PC-3 (cell line): ENCODE data around the gene CLIP3. TPM values are rescaled to one million over a fixed set of nuclear protein-coding genes. Genes with fewer than 3 reads are reported as not detected.
A peak's percentile ranks its signal among the peaks of the same experiment; 100 is the strongest.

Experiments used
- ATAC-seq: fragments of 200-7000 bp; cut with Tn5 transposase; 2 replicates; pipeline ENCODE4 v1.9.1; 2020; ENCODE audit warnings: mild to moderate bottlenecking, moderate library complexity
- BruUV-seq: library from RNA; stranded (reverse); fragments of 400-500 nt; replicated peaks from 2 replicates; lab custom pipeline; 2021; lab: Mats Ljungman, UMichigan
- CTCF ChIA-PET: fragments of 300-600 bp; sonication (Branson Sonifier 250); formaldehyde crosslinking; loops from one replicate; lab custom pipeline; 2022; ENCODE audit warnings: antibody characterized with exemption; lab: Charles Lee
- POLR2A ChIA-PET: fragments of 300-600 bp; sonication (Branson Sonifier 250); formaldehyde crosslinking; loops from one replicate; lab custom pipeline; 2022; ENCODE audit warnings: antibody characterized with exemption; ENCODE audit not compliant: unreplicated experiment; lab: Charles Lee
- DNase-seq: peaks from one replicate; pipeline ENCODE4 v3.0.0-alpha.2; 2015
- H2AFZ ChIP-seq: fragments of 300-600 bp; sonication (generic); 2 replicates; pipeline ENCODE4 v1.6.0; 2016; ENCODE audit warnings: antibody characterized with exemption, low read length
- H3F3A ChIP-seq: fragments of 300-600 bp; sonication (generic); one replicate; pipeline ENCODE4 v1.6.0; 2017; ENCODE audit warnings: antibody characterized with exemption, low read length, control low read depth, mild to moderate bottlenecking; ENCODE audit not compliant: unreplicated experiment
- H3K27ac ChIP-seq: fragments of 300-600 bp; sonication (generic); 2 replicates; pipeline ENCODE4 v1.5.1; 2016; ENCODE audit warnings: mild to moderate bottlenecking, low read length
- H3K27me3 ChIP-seq: fragments of 300-600 bp; sonication (generic); 2 replicates; pipeline ENCODE4 v1.6.1; 2016; ENCODE audit warnings: low read length, mixed read lengths
- H3K36me3 ChIP-seq: fragments of 300-600 bp; sonication (generic); 2 replicates; pipeline ENCODE4 v1.6.1; 2016; ENCODE audit warnings: low read depth, mixed run types, low read length, mixed read lengths
- H3K4me1 ChIP-seq: fragments of 300-600 bp; sonication (generic); 2 replicates; pipeline ENCODE4 v1.5.1; 2016; ENCODE audit warnings: low read length; ENCODE audit not compliant: insufficient read depth
- H3K4me2 ChIP-seq: fragments of 300-600 bp; sonication (generic); 2 replicates; pipeline ENCODE4 v1.6.0; 2016; ENCODE audit warnings: low read length
- H3K4me3 ChIP-seq: fragments of 300-600 bp; sonication (generic); 2 replicates; pipeline ENCODE4 v1.5.1; 2016; ENCODE audit warnings: mild to moderate bottlenecking, low read length, mixed read lengths
- H3K79me2 ChIP-seq: fragments of 300-600 bp; sonication (generic); 2 replicates; pipeline ENCODE4 v1.6.1; 2017; ENCODE audit warnings: low read length, mixed read lengths
- H3K9ac ChIP-seq: fragments of 300-600 bp; sonication (generic); 2 replicates; pipeline ENCODE4 v1.6.0; 2016; ENCODE audit warnings: mild to moderate bottlenecking, low read length
- H3K9me2 ChIP-seq: fragments of 300-600 bp; sonication (generic); replicated peaks from 2 replicates; pipeline ENCODE4 v1.6.1; 2016; ENCODE audit warnings: mixed run types, low read length, mixed read lengths
- H3K9me3 ChIP-seq: fragments of 300-600 bp; sonication (generic); 2 replicates; pipeline ENCODE4 v1.6.1; 2016; ENCODE audit warnings: low read length, mixed read lengths
- H4K20me1 ChIP-seq: fragments of 300-600 bp; sonication (generic); 2 replicates; pipeline ENCODE4 v1.6.1; 2016; ENCODE audit warnings: low read length, mixed read lengths
- EZH2 ChIP-seq: fragments of 300-600 bp; sonication (generic); IDR thresholded peaks from one replicate; pipeline ENCODE4 v1.6.1; 2017; ENCODE audit warnings: antibody characterized with exemption, mild to moderate bottlenecking, low read length; ENCODE audit not compliant: unreplicated experiment
- EZH2phosphoT487 ChIP-seq: fragments of 300-600 bp; sonication (generic); IDR thresholded peaks from 2 replicates; pipeline ENCODE4 v1.6.1; 2018; ENCODE audit warnings: mild to moderate bottlenecking, antibody characterized with exemption, low read length, borderline replicate concordance
- intact Hi-C: fragments of 100-400 bp; cut with micrococcal nuclease; formaldehyde crosslinking; loops from 2 replicates; pipeline ENCODE4 v1.9.0; 2023
- total RNA-seq: library from RNA; depleted of rRNA; stranded (reverse); fragments of >200 nt; gene quantifications from 2 replicates; pipeline ENCODE4 v1.2.3, GENCODE V29; 2014
- TF ChIP-seq, protein P1 (sequence below): fragments of 300-600 bp; sonication (generic); conservative IDR thresholded peaks from 2 replicates; pipeline ENCODE4 v1.5.1; 2017; ENCODE audit warnings: antibody characterized with exemption, low read depth, mild to moderate bottlenecking, low read length

Gene CLIP3
- total RNA-seq, 1 experiment from 2014 or later, result 0.07 TPM

GRCh38 chr19:36003284-36003683 is 29.4 kb downstream of the CLIP3 start:
- H3K27me3 ChIP-seq, result no peaks in the 10 kb centered on the region
- no peaks in the 10 kb centered on the region for H3K4me1 ChIP-seq
- peaks cover 15% of the 10 kb centered on the region for H3K79me2 ChIP-seq
- intact Hi-C loops, result no loop called here
- H2AFZ ChIP-seq, result no peak overlapping the region
- H3K9ac ChIP-seq, result no peak overlapping the region
- ChIA-PET CTCF (no interaction called here), POLR2A (no interaction called here)
- no TSS peak for BruUV-seq
- no peak for TF ChIP-seq EZH2
- TF ChIP-seq, protein P1, sequence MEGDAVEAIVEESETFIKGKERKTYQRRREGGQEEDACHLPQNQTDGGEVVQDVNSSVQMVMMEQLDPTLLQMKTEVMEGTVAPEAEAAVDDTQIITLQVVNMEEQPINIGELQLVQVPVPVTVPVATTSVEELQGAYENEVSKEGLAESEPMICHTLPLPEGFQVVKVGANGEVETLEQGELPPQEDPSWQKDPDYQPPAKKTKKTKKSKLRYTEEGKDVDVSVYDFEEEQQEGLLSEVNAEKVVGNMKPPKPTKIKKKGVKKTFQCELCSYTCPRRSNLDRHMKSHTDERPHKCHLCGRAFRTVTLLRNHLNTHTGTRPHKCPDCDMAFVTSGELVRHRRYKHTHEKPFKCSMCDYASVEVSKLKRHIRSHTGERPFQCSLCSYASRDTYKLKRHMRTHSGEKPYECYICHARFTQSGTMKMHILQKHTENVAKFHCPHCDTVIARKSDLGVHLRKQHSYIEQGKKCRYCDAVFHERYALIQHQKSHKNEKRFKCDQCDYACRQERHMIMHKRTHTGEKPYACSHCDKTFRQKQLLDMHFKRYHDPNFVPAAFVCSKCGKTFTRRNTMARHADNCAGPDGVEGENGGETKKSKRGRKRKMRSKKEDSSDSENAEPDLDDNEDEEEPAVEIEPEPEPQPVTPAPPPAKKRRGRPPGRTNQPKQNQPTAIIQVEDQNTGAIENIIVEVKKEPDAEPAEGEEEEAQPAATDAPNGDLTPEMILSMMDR, result no peak
- TF ChIP-seq EZH2phosphoT487, result no peak
- H3K4me2 ChIP-seq, result no peak overlapping the region
- H3K9me3 ChIP-seq, result no peaks in the 10 kb centered on the region
- no peaks in the 10 kb centered on the region for H3F3A ChIP-seq
- DNase-seq, result no peak
- H3K9me2 ChIP-seq, result no peaks in the 10 kb centered on the region
- H3K27ac ChIP-seq, result no peak overlapping the region
- H3K36me3 ChIP-seq, result no peaks in the 10 kb centered on the region; the same call in 1 of the 2 replicates
- H4K20me1 ChIP-seq, result no peaks in the 10 kb centered on the region
- ATAC-seq, result no peak
- H3K4me3 ChIP-seq, result no peak overlapping the region

- H3K27ac ChIP-seq, result no peak overlapping the region
Measured at GRCh38 chr19:36001605-36002004, 31.1 kb downstream of the CLIP3 start.

DNA sequence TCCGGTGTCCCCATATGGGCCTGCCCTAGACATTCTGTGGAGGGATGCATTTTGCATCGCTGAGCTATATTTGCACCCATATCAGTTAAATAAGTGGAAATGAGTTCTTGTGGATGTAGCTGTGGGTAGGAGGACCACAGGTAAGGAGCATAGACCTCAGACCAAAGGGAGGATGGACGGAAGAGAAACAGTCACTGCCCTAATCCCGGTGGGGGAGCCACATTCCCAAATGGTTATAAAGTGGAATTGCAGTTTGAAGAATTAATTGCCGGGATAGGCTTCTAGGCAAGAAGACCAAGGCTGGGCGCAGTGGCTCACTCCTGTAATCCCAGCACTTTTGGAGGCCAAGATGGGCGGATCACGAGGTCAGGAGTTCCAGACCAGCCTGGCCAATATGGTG is 35.9 kb downstream of the CLIP3 start:
- no peak for ATAC-seq
- POLR2A ChIA-PET, result no interaction called here
- BruUV-seq, result no TSS peak

More at GRCh38 chr19:36001605-36002004, 31.1 kb downstream of the CLIP3 start:
- ATAC-seq, result no peak
- Histone ChIP-seq H3K9ac (no peak overlapping the region), H4K20me1 (no peaks in the 10 kb centered on the region), H2AFZ (no peak overlapping the region), H3K79me2 (peaks cover 27% of the 10 kb centered on the region), H3K9me2 (no peaks in the 10 kb centered on the region), H3K9me3 (no peaks in the 10 kb centered on the region), H3K36me3 (no peaks in the 10 kb centered on the region; the same call in 1 of the 2 replicates), H3K4me1 (peaks cover 3% of the 10 kb centered on the region), H3K4me2 (no peak overlapping the region), H3F3A (no peaks in the 10 kb centered on the region), H3K4me3 (no peak overlapping the region), H3K27me3 (no peaks in the 10 kb centered on the region)
- BruUV-seq, result no TSS peak
- CTCF ChIA-PET, result no interaction called here
- intact Hi-C loops, result no loop called here
- DNase-seq, result no peak
- TF ChIP-seq EZH2 (no peak), EZH2phosphoT487 (no peak)
- TF ChIP-seq, protein P1, result no peak
- POLR2A ChIA-PET, result no interaction called here

More for the DNA sequence above, 35.9 kb downstream of the CLIP3 start:
- Histone ChIP-seq H3K9ac (no peak overlapping the region), H3K4me3 (peak overlapping the region; percentile 82), H3K4me1 (peaks cover 7% of the 10 kb centered on the region), H2AFZ (no peak overlapping the region), H3K27me3 (no peaks in the 10 kb centered on the region), H3K79me2 (peaks cover 43% of the 10 kb centered on the region), H3K27ac (no peak overlapping the region), H3K9me2 (no peaks in the 10 kb centered on the region), H3K36me3 (no peaks in the 10 kb centered on the region; the same call in 1 of the 2 replicates), H3K4me2 (peak overlapping the region; percentile 93), H3F3A (no peaks in the 10 kb centered on the region), H3K9me3 (no peaks in the 10 kb centered on the region), H4K20me1 (no peaks in the 10 kb centered on the region)
- no peak for DNase-seq
- no peak for TF ChIP-seq EZH2
- intact Hi-C loops, result no loop called here
- CTCF ChIA-PET, result no interaction called here
